ENCODE measurements around the gene TCF15.

TCF15 gene

GRCh38 chr20:577167-577791 is 32.8 kb downstream of the TCF15 start:
- H3K4me3 ChIP-seq (ENCODE audit: low read depth, low read length): no peak overlapping the region
- peak; percentile 35; the same call in 1 of the 2 replicates for TF ChIP-seq CTCF (IDR thresholded peaks at IDR 0.05; ENCODE audit: borderline replicate concordance, insufficient read depth, low read depth, low read length)

GRCh38 chr20:576156-576555 is 34.0 kb downstream of the TCF15 start:
- no peak for TF ChIP-seq CTCF (IDR thresholded peaks at IDR 0.05; ENCODE audit: borderline replicate concordance, insufficient read depth, low read depth, low read length)
- H3K4me3 ChIP-seq (ENCODE audit: low read depth, low read length): no peak overlapping the region

- TF ChIP-seq CTCF (IDR thresholded peaks at IDR 0.05; ENCODE audit: borderline replicate concordance, insufficient read depth, low read depth, low read length): no peak
- no peak overlapping the region for H3K4me3 ChIP-seq (ENCODE audit: low read depth, low read length)
Observed at GRCh38 chr20:575230-575629, 34.9 kb downstream of the TCF15 start.

GRCh38 chr20:574297-574942 is 35.7 kb downstream of the TCF15 start:
- H3K4me3 ChIP-seq (ENCODE audit: low read depth, low read length): no peak overlapping the region
- no peak for TF ChIP-seq CTCF (IDR thresholded peaks at IDR 0.05; ENCODE audit: borderline replicate concordance, insufficient read depth, low read depth, low read length)

GRCh38 chr20:573414-574296 is 36.5 kb downstream of the TCF15 start:
- no peak for TF ChIP-seq CTCF (IDR thresholded peaks at IDR 0.05; ENCODE audit: borderline replicate concordance, insufficient read depth, low read depth, low read length)
- no peak overlapping the region for H3K4me3 ChIP-seq (ENCODE audit: low read depth, low read length)

- no peak overlapping the region for H3K4me3 ChIP-seq (ENCODE audit: low read depth, low read length)
- no peak for TF ChIP-seq CTCF (IDR thresholded peaks at IDR 0.05; ENCODE audit: borderline replicate concordance, insufficient read depth, low read depth, low read length)
Observed at GRCh38 chr20:572727-573126, 37.4 kb downstream of the TCF15 start.

Data from GM12875 (cell line).